SK-N-SH (cell line): ENCODE measurements around the gene IRX5. TPM values are rescaled to one million over a fixed set of nuclear protein-coding genes. Genes with fewer than 3 reads are reported as not detected.
A peak's percentile ranks its signal among the peaks of the same experiment; 100 is the strongest.

Source experiments
- CTCF ChIA-PET: fragments of 300-600, 350-600 bp; formaldehyde crosslinking; extraction: SDS; loops from one replicate; lab custom pipeline; 2021; lab: Yijun Ruan, JAX
- POLR2A ChIA-PET: fragments of 350-600 bp; sonication (Branson Sonifier 250); formaldehyde crosslinking; extraction: SDS; loops from one replicate; lab custom pipeline; 2020; ENCODE audit warnings: antibody characterized with exemption, inconsistent platforms; lab: Yijun Ruan, JAX
- DNase-seq: peaks from one replicate; pipeline ENCODE4 v3.0.0; 2012
- H2AFZ ChIP-seq: fragments of 200-600 bp; sonication (generic); 2 replicates; pipeline ENCODE4 v1.8.1; 2016; ENCODE audit warnings: antibody characterized with exemption, mild to moderate bottlenecking, low read depth
- H3F3A ChIP-seq: fragments of 200-600 bp; sonication (generic); replicated peaks from 2 replicates; pipeline ENCODE3; 2016; ENCODE audit warnings: antibody characterized with exemption, mild to moderate bottlenecking; ENCODE audit not compliant: insufficient read depth
- H3K27ac ChIP-seq, 2 experiments: fragments of 200-500 bp in 1 of 2; fragments of 200-600 bp in 1 of 2; sonication (Bioruptor generic) in 1 of 2; sonication (generic), shearing (Covaris generic) in 1 of 2; 2 replicates each; pipeline versions ENCODE4 v1.5.1 to v1.6.1; 2014 to 2016; ENCODE audit warnings: low read depth in 2 of 2, inconsistent platforms in 1 of 2, low read length in 1 of 2, mild to moderate bottlenecking in 1 of 2, mixed read lengths in 1 of 2
- H3K27me3 ChIP-seq: fragments of 200-600 bp; sonication (generic), shearing (Covaris generic); 2 replicates; pipeline ENCODE4 v1.6.1; 2016; ENCODE audit warnings: mixed run types; ENCODE audit not compliant: insufficient read depth
- H3K36me3 ChIP-seq, 2 experiments: fragments of 200-500 bp in 1 of 2; fragments of 200-600 bp in 1 of 2; sonication (Bioruptor generic) in 1 of 2; sonication (generic) in 1 of 2; replicated peaks in 1 of 2; 2 replicates each; pipeline versions ENCODE3 to v1.5.1; 2014 to 2016; ENCODE audit warnings: low read length in 1 of 2, mild to moderate bottlenecking in 1 of 2; ENCODE audit not compliant: insufficient read depth in 2 of 2, control insufficient read depth in 1 of 2
- H3K4me1 ChIP-seq, 2 experiments: fragments of 200-500 bp in 1 of 2; fragments of 200-600 bp in 1 of 2; sonication (Bioruptor generic) in 1 of 2; sonication (generic), shearing (Covaris generic) in 1 of 2; 2 replicates each; pipeline versions ENCODE4 v1.5.1 to v1.6.1; 2014 to 2016; ENCODE audit warnings: low read depth in 1 of 2, low read length in 1 of 2, mixed run types in 1 of 2; ENCODE audit not compliant: insufficient read depth in 2 of 2, control insufficient read depth in 1 of 2
- H3K4me2 ChIP-seq: fragments of 200-600 bp; sonication (generic), shearing (Covaris generic); 2 replicates; pipeline ENCODE4 v1.6.1; 2017; ENCODE audit warnings: mixed run types
- H3K4me3 ChIP-seq, 2 experiments: fragments of 200-500 bp in 1 of 2; fragments of 200-600 bp in 1 of 2; sonication (Bioruptor generic) in 1 of 2; sonication (generic), shearing (Covaris generic) in 1 of 2; 2 replicates each; pipeline versions ENCODE4 v1.5.1 to v1.8.1; 2014 to 2016; ENCODE audit warnings: low read depth in 2 of 2, inconsistent platforms in 1 of 2, low read length in 1 of 2, mild to moderate bottlenecking in 1 of 2, mixed read lengths in 1 of 2, moderate library complexity in 1 of 2
- H3K79me2 ChIP-seq: fragments of 200-600 bp; sonication (generic); 2 replicates; pipeline ENCODE4 v1.8.1; 2017; ENCODE audit warnings: mild to moderate bottlenecking; ENCODE audit not compliant: insufficient read depth
- H3K9ac ChIP-seq: fragments of 200-600 bp; sonication (generic); 2 replicates; pipeline ENCODE4 v1.6.1; 2017; ENCODE audit warnings: mixed run types
- H3K9me2 ChIP-seq: fragments of 200-600 bp; sonication (generic); 2 replicates; pipeline ENCODE4 v1.6.1; 2017; ENCODE audit warnings: mixed run types
- H3K9me3 ChIP-seq: fragments of 200-600 bp; sonication (generic); 2 replicates; pipeline ENCODE4 v1.6.1; 2017; ENCODE audit warnings: mixed run types, mild to moderate bottlenecking, moderate library complexity
- H4K20me1 ChIP-seq: fragments of 200-600 bp; sonication (generic); 2 replicates; pipeline ENCODE4 v1.6.1; 2017; ENCODE audit warnings: mild to moderate bottlenecking, mixed run types; ENCODE audit not compliant: insufficient read depth
- EP300 ChIP-seq, 2 experiments: IDR thresholded peaks; 2 replicates each; pipeline versions ENCODE4 v1.4.0 to v1.6.1; 2012; ENCODE audit warnings: borderline replicate concordance in 1 of 2, low read depth in 1 of 2, low read length in 1 of 2
- EZH2phosphoT487 ChIP-seq: fragments of 200-600 bp; sonication (generic); IDR thresholded peaks from 2 replicates; pipeline ENCODE4 v1.6.1; 2017; ENCODE audit warnings: low read depth, mixed run types, mild to moderate bottlenecking, antibody characterized with exemption, moderate library complexity, borderline replicate concordance
- FOXM1 ChIP-seq: IDR thresholded peaks from 2 replicates; pipeline ENCODE4 v1.4.0; 2012; ENCODE audit warnings: low read depth, mild to moderate bottlenecking
- JUND ChIP-seq: IDR thresholded peaks from 2 replicates; pipeline ENCODE4 v1.4.0; 2012
- MEF2A ChIP-seq: IDR thresholded peaks from 2 replicates; pipeline ENCODE4 v1.4.0; 2012; ENCODE audit warnings: low read depth, borderline replicate concordance
- PBX3 ChIP-seq: IDR thresholded peaks from 2 replicates; pipeline ENCODE4; 2012
- POLR2AphosphoS5 ChIP-seq: IDR thresholded peaks from 2 replicates; pipeline ENCODE4 v1.6.1; 2012; ENCODE audit warnings: low read depth, low read length
- RCOR1 ChIP-seq: fragments of 150-350 bp; IDR thresholded peaks from 2 replicates; pipeline ENCODE4 v1.6.1; 2017; ENCODE audit warnings: antibody characterized with exemption, low read length
- RFX5 ChIP-seq: IDR thresholded peaks from 2 replicates; pipeline ENCODE4 v1.6.1; 2012; ENCODE audit warnings: mild to moderate bottlenecking, improper control_type of control experiment, low read length
- RXRA ChIP-seq: IDR thresholded peaks from 2 replicates; pipeline ENCODE4 v1.4.0; 2012; ENCODE audit warnings: low read depth, mild to moderate bottlenecking, borderline replicate concordance
- TAF1 ChIP-seq: IDR thresholded peaks from 2 replicates; pipeline ENCODE4 v1.6.1; 2012; ENCODE audit warnings: low read depth, mild to moderate bottlenecking, low read length, moderate library complexity, borderline replicate concordance
- TEAD4 ChIP-seq: IDR thresholded peaks from 2 replicates; pipeline ENCODE4 v1.4.0; 2012; ENCODE audit warnings: mild to moderate bottlenecking, borderline replicate concordance; ENCODE audit not compliant: insufficient read depth
- USF1 ChIP-seq: IDR thresholded peaks from 2 replicates; pipeline ENCODE4 v1.4.0; 2012; ENCODE audit warnings: low read depth, borderline replicate concordance
- WGBS: methylation state at CpG from one replicate; pipeline ENCODE4 v1.1.6; 2017; ENCODE audit warnings: low lambda C conversion rate; 5-methylcytosine and 5-hydroxymethylcytosine counted together
- polyA plus RNA-seq, 3 experiments: library from polyadenylated mRNA; depleted of rRNA; stranded (reverse); fragments of >200 nt; gene quantifications; 2 replicates each; pipeline ENCODE4 v1.2.3, GENCODE V29; 2012
- TF ChIP-seq, protein P1 (sequence below): fragments of 150-350 bp; IDR thresholded peaks from 2 replicates; pipeline ENCODE4 v1.6.1; 2016; ENCODE audit warnings: mild to moderate bottlenecking, low read depth, low read length
- TF ChIP-seq, protein P2 (sequence below): IDR thresholded peaks from 2 replicates; pipeline ENCODE4 v1.4.0; 2012; ENCODE audit warnings: low read depth, borderline replicate concordance

IRX5 gene
- polyA plus RNA-seq, 1 of the 3 experiments (the other 2 are of a cell fraction) = 1.4 TPM

DNA sequence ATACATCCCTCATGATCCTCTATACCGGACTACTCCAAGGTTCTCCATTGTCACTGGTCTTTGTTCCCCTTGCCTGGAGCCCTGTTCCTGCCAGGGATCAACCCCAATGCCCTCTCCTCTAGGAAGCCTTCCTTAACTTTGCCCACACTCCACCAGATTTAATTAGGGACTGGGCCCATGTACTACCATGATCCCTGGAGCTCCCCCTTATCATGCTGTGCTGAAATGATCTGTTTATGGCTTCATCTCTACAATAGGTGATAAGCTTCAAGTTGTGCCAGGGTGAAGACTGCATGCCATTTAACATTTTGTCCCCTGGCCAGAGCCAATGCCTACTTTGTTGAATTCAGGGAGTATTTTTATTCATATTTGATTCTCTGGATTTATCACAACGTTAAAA lies 17.9 kb upstream of the IRX5 start (continued):
- TF ChIP-seq POLR2AphosphoS5 = no peak
- no peak for TF ChIP-seq MEF2A
- TF ChIP-seq FOXM1 = no peak
- no peak for TF ChIP-seq JUND
- TF ChIP-seq EP300 (IDR thresholded peaks at IDR 0.05; ENCODE audit: borderline replicate concordance in 1 of 2, low read depth in 1 of 2, low read length in 1 of 2) = no peak
- TF ChIP-seq USF1 = no peak
- TF ChIP-seq TAF1 = no peak

- H3K4me2 ChIP-seq = no peak overlapping the region
- peaks cover 25% of the 10 kb centered on the region for H3F3A ChIP-seq
- no peaks in the 10 kb centered on the region for H3K9me2 ChIP-seq
- ChIA-PET CTCF (no interaction called here), POLR2A (no interaction called here)
- no peaks in the 10 kb centered on the region for H3K27me3 ChIP-seq
- no peak overlapping the region for H3K4me3 ChIP-seq
- peaks cover 29% of the 10 kb centered on the region for H3K79me2 ChIP-seq
- H3K4me1 ChIP-seq = peaks cover 17 to 34% of the 10 kb centered on the region in 2 experiments; a peak in 3 of 4 replicates
- H2AFZ ChIP-seq = no peak overlapping the region
- no peaks in the 10 kb centered on the region for H3K9me3 ChIP-seq
- no peak overlapping the region for H3K9ac ChIP-seq
- 88% methylated on average over 3 of the region's 3 CpGs for WGBS
- H4K20me1 ChIP-seq = peaks cover 18% of the 10 kb centered on the region
- H3K27ac ChIP-seq = no peak overlapping the region
- peaks cover 16 to 22% of the 10 kb centered on the region in 2 experiments for H3K36me3 ChIP-seq
- no peak for DNase-seq
- TF ChIP-seq MEF2A = no peak
- TF ChIP-seq FOXM1 = 0 out of 2 replicates have a peak, but pooled peaks have one; percentile 23
- peak; percentile 42 for TF ChIP-seq PBX3
- TF ChIP-seq RXRA = no peak
- TF ChIP-seq POLR2AphosphoS5 = no peak
- TF ChIP-seq, protein P1, sequence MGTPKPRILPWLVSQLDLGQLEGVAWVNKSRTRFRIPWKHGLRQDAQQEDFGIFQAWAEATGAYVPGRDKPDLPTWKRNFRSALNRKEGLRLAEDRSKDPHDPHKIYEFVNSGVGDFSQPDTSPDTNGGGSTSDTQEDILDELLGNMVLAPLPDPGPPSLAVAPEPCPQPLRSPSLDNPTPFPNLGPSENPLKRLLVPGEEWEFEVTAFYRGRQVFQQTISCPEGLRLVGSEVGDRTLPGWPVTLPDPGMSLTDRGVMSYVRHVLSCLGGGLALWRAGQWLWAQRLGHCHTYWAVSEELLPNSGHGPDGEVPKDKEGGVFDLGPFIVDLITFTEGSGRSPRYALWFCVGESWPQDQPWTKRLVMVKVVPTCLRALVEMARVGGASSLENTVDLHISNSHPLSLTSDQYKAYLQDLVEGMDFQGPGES = no peak
- 0 out of 4 replicates have a peak, but pooled peaks of 1 of the 2 experiments have one; percentile 8 for TF ChIP-seq EP300 (IDR thresholded peaks at IDR 0.05; ENCODE audit: borderline replicate concordance in 1 of 2, low read depth in 1 of 2, low read length in 1 of 2)
- TF ChIP-seq, all 33 proteins: peak for 3
Measured at GRCh38 chr16:54921206-54921824, 9.3 kb upstream of the IRX5 start.

DNA sequence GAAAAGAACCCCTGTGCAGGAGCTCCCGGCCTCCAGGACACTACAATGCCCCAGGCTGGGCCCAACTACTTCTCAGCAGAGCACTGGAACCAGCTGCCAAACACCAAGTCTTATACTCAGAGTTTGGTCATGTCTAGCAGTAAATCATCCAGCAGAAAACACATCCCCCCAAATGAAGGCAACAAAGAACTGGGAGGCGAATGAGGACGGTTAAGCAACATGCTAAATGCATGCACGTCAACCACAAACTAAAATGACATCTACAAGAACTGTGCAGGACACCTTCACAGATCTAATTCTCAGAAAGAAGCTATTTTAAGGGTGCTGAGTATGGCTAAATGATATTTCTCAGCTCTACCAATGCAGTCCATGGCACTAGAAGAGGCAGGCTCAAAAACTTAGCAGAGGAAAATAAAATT lies 7.6 kb upstream of the IRX5 start:
- Histone ChIP-seq H3K27me3 (no peaks in the 10 kb centered on the region), H3K4me3 (no peak overlapping the region), H3F3A (peaks cover 37% of the 10 kb centered on the region), H4K20me1 (peaks cover 32% of the 10 kb centered on the region), H2AFZ (no peak overlapping the region), H3K9me2 (no peaks in the 10 kb centered on the region), H3K9me3 (no peaks in the 10 kb centered on the region), H3K36me3 (peaks cover 10 to 16% of the 10 kb centered on the region in 2 experiments), H3K9ac (no peak overlapping the region), H3K4me2 (0 out of 2 replicates have a peak overlapping the region, but pooled peaks have one; percentile 18), H3K4me1 (peaks cover 22 to 34% of the 10 kb centered on the region in 2 experiments; a peak in 3 of 4 replicates), H3K27ac (no peak overlapping the region), H3K79me2 (peaks cover 47% of the 10 kb centered on the region)
- ChIA-PET CTCF (interaction anchor here (0.5 to 1.2 kb wide), 3 partner anchors 14 to 1031 kb away, joined by 3 read pairs; no protein-coding TSS in a partner anchor), POLR2A (no interaction called here)
- no peak for DNase-seq
- 86% methylated on average over 4 of the region's 4 CpGs for WGBS
- TF ChIP-seq RCOR1 (no peak), RXRA (no peak), EP300 (IDR thresholded peaks at IDR 0.05; ENCODE audit: borderline replicate concordance in 1 of 2, low read depth in 1 of 2, low read length in 1 of 2) (no peak), TEAD4 (no peak), EZH2phosphoT487 (no peak), RFX5 (no peak), PBX3 (no peak)
- TF ChIP-seq, protein P1 = no peak
- TF ChIP-seq, protein P2, sequence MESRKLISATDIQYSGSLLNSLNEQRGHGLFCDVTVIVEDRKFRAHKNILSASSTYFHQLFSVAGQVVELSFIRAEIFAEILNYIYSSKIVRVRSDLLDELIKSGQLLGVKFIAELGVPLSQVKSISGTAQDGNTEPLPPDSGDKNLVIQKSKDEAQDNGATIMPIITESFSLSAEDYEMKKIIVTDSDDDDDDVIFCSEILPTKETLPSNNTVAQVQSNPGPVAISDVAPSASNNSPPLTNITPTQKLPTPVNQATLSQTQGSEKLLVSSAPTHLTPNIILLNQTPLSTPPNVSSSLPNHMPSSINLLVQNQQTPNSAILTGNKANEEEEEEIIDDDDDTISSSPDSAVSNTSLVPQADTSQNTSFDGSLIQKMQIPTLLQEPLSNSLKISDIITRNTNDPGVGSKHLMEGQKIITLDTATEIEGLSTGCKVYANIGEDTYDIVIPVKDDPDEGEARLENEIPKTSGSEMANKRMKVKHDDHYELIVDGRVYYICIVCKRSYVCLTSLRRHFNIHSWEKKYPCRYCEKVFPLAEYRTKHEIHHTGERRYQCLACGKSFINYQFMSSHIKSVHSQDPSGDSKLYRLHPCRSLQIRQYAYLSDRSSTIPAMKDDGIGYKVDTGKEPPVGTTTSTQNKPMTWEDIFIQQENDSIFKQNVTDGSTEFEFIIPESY = no peak
